Measurements from ENCODE around the gene NOL9. TPM values are rescaled to one million over a fixed set of nuclear protein-coding genes. Genes with fewer than 3 reads are reported as not detected.
A peak's percentile ranks its signal among the peaks of the same experiment; 100 is the strongest.

NOL9 gene
- total RNA-seq, 6 donors from 2014 or later: 19.6 to 41.9 (median 24.7) TPM

- no peak for TF ChIP-seq CTCF (IDR thresholded peaks at IDR 0.05)
- no peak for TF ChIP-seq POLR2AphosphoS5 (IDR thresholded peaks at IDR 0.05)
- TF ChIP-seq POLR2A (IDR thresholded peaks at IDR 0.05): no peak
- TF ChIP-seq EP300 (IDR thresholded peaks at IDR 0.05): no peak
- Histone ChIP-seq H3K4me3 (no peak overlapping the region), H3K36me3 (no peaks in the 10 kb centered on the region), H3K27ac (no peak overlapping the region), H3K27me3 (no peaks in the 10 kb centered on the region), H3K9me3 (no peaks in the 10 kb centered on the region), H3K4me1 (no peaks in the 10 kb centered on the region)
- ATAC-seq (ENCODE audit: low FRiP score in 2 of 2) (peak in 1 of 2 donors; percentile 46), DNase-seq (peak in 1 of 2 donors; percentile 69)
- WGBS, 2 donors: 69 to 76% methylated on average over 5 to 8 of the region's 10 CpGs
These were observed 44.4 kb downstream of the NOL9 start for GRCh38 chr1:6509919-6510291.

- TF ChIP-seq POLR2A (IDR thresholded peaks at IDR 0.05) (no peak), CTCF (IDR thresholded peaks at IDR 0.05) (no peak), POLR2AphosphoS5 (IDR thresholded peaks at IDR 0.05) (no peak), EP300 (IDR thresholded peaks at IDR 0.05) (no peak)
- H3K27me3 ChIP-seq: no peaks in the 10 kb centered on the region
- ATAC-seq (ENCODE audit: low FRiP score in 2 of 2): no peak
- 55 to 64% methylated on average over 5 to 17 of the region's 20 CpGs for WGBS, 2 donors
- H3K27ac ChIP-seq: no peak overlapping the region
- H3K9me3 ChIP-seq: no peaks in the 10 kb centered on the region
- no peak overlapping the region for H3K4me3 ChIP-seq
- no peaks in the 10 kb centered on the region for H3K36me3 ChIP-seq
- DNase-seq: no peak
- no peaks in the 10 kb centered on the region for H3K4me1 ChIP-seq
These were observed 44.9 kb downstream of the NOL9 start for GRCh38 chr1:6509220-6509918.

- H3K36me3 ChIP-seq: no peaks in the 10 kb centered on the region
- H3K27ac ChIP-seq: no peak overlapping the region
- peak in 1 of 2 donors; percentile 7 for ATAC-seq (ENCODE audit: low FRiP score in 2 of 2)
- H3K27me3 ChIP-seq: no peaks in the 10 kb centered on the region
- TF ChIP-seq POLR2A (IDR thresholded peaks at IDR 0.05): no peak
- no peak for TF ChIP-seq POLR2AphosphoS5 (IDR thresholded peaks at IDR 0.05)
- no peak for TF ChIP-seq CTCF (IDR thresholded peaks at IDR 0.05)
- no peak for TF ChIP-seq EP300 (IDR thresholded peaks at IDR 0.05)
- no peaks in the 10 kb centered on the region for H3K9me3 ChIP-seq
- 86 to 100% methylated on average over 2 to 10 of the region's 11 CpGs for WGBS, 2 donors
- no peak overlapping the region for H3K4me3 ChIP-seq
- peak in 1 of 2 donors; percentile 58 for DNase-seq
- H3K4me1 ChIP-seq: no peaks in the 10 kb centered on the region
These were observed 45.5 kb downstream of the NOL9 start for GRCh38 chr1:6508816-6509189.

GRCh38 chr1:6508154-6508815 lies 46.0 kb downstream of the NOL9 start:
- no peaks in the 10 kb centered on the region for H3K9me3 ChIP-seq
- H3K4me1 ChIP-seq: no peaks in the 10 kb centered on the region
- TF ChIP-seq CTCF (IDR thresholded peaks at IDR 0.05) (no peak), POLR2A (IDR thresholded peaks at IDR 0.05) (no peak), POLR2AphosphoS5 (IDR thresholded peaks at IDR 0.05) (no peak), EP300 (IDR thresholded peaks at IDR 0.05) (no peak)
- H3K27me3 ChIP-seq: no peaks in the 10 kb centered on the region
- no peak for ATAC-seq (ENCODE audit: low FRiP score in 2 of 2)
- no peak overlapping the region for H3K27ac ChIP-seq
- H3K36me3 ChIP-seq: no peaks in the 10 kb centered on the region
- DNase-seq: peak in 1 of 2 donors; percentile 68
- 88 to 91% methylated on average over 8 to 16 of the region's 18 CpGs for WGBS, 2 donors
- no peak overlapping the region for H3K4me3 ChIP-seq

Data from upper lobe of left lung (tissue), 6 donors.